Measurements from ENCODE around the gene RHBDL2.
A peak's percentile ranks its signal among the peaks of the same experiment; 100 is the strongest.
"Not testable (repeated sequence)": the region's sequence is repeated elsewhere in the genome, so short reads cannot be mapped to it uniquely, and the experiment has no call there.

Gene RHBDL2

DNA sequence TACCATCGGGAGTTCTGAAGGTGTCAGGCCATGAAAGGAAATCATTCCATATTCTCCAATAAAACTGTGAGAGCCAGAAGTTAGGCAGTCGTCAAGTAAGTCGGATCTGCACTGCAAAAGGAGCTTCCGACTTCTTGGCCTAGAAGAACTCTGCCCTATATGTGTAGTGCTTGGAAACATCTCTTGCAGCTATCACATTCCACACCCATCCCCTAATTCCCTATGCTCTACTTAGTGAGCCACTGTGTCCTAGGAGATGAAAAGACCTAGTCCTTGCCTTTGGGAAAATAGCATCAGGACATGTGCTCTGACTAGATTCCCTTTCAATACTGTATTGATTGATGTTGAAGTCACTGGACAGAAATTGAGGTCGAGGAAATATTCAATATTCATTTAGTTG, 52.0 kb downstream of the RHBDL2 start:
- Histone ChIP-seq H3K27ac (no peak overlapping the region), H3K4me3 (no peak overlapping the region)

DNA sequence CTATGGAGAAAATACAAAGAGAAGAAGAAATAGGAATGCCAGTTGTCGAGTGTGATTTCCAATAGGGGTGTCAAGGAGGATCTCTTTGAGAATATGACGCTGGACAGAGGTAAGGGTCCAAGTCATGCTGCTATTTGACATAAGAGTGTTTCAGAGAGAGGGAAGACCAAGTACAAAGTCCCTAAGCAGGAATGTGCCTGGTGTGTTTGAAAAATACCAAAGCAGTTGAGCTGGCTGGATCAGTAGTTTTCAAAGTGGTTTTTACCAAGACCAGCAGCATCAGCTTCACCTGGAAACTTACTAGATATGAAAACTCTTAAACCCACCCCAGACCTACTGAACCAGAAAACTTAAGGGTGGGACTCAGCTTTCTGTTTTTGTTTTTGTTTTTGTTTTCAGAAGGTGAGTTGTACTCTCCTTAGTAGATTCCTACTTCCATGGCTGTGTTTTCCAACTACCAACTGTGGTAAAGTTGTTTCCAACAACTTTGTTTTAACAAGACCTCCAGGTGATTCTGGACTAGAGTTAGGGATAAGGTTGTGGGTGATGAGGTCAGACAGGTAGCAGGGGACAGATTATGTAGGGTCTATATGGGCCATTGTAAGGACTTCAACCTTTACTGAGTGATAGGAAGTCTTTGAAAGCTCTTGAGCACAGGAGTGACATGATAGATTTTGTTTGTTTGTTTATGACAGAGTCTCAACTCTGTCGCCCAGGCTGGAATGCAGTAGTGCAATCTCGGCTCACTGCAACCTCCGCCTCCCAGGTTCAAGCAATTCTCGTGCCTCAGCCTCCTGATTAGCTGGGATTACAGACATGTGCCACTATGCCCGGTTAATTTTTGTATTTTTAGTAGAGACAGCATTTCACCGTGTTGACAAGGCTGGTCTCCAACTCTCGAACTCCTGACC, 53.0 kb downstream of the RHBDL2 start:
- Histone ChIP-seq H3K27ac (no peak overlapping the region), H3K4me3 (no peak overlapping the region)

DNA sequence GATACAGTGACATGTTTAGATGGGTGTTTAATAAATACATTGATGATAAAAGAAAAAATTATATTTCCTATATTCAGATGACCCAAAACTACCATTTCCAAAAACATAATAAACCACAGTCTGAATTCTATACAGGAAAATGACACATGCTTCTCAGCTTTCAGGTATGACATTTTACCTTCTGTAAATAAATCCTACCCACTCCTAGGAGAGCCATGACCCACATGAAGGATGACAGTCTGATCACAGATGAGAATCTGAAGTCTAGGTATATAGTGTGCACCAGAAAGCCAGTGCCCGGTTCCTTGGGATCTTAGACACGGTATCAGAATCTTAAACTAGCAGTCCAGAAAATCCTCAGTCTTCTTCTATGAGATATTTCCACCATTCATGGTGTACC, 56.5 kb downstream of the RHBDL2 start:
- no peak overlapping the region for H3K4me3 ChIP-seq
- no peak overlapping the region for H3K27ac ChIP-seq

DNA sequence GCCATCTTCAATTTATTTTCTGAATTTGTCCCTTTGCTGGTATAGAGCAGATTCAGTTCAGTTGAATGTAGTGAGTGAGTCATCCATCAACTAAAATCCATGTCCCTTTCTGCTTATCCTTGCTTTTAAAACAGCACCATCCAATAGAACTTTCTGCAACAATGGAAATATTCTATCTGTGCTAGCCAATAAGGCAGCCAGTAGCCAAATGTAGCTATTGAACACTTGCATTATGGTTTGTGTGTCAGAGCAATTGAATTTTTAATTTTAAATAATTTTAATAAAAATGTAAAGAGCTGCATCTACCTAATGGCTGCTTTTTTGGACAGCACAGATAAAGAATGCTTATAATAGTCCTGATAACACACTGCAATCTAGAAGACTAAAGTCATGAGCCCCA, 60.1 kb downstream of the RHBDL2 start, which contains the start of gene GJA9:
TSS of gene GJA9 (minus strand) at position 101 of the 400 bp plus-strand sequence. CDS start 5,489 bp downstream, outside the sequence.
- Histone ChIP-seq H3K4me3 (no peak within 1 kb of the TSS), H3K27ac (no peak within 1 kb of the TSS)

DNA sequence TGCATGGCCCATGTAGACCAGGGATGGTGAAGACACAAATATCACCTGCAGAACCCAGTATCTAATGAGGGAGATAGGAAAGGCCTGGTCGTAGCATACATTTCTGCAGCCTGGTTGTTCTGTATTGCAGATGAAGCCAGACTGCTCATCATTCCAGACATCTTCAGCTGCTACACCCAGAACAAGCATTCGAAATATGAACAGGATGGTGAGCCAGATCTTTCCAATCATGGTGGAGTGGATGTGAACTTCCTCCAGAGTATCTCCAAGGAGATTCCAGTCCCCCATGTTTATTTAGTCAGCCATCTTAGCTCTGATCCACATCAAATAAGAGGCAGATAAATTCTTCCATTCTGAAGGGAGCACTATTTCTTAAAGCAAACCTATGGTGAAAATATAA, 65.8 kb downstream of the RHBDL2 start:
- Histone ChIP-seq H3K4me3 (no peak overlapping the region), H3K27ac (no peak overlapping the region)

DNA sequence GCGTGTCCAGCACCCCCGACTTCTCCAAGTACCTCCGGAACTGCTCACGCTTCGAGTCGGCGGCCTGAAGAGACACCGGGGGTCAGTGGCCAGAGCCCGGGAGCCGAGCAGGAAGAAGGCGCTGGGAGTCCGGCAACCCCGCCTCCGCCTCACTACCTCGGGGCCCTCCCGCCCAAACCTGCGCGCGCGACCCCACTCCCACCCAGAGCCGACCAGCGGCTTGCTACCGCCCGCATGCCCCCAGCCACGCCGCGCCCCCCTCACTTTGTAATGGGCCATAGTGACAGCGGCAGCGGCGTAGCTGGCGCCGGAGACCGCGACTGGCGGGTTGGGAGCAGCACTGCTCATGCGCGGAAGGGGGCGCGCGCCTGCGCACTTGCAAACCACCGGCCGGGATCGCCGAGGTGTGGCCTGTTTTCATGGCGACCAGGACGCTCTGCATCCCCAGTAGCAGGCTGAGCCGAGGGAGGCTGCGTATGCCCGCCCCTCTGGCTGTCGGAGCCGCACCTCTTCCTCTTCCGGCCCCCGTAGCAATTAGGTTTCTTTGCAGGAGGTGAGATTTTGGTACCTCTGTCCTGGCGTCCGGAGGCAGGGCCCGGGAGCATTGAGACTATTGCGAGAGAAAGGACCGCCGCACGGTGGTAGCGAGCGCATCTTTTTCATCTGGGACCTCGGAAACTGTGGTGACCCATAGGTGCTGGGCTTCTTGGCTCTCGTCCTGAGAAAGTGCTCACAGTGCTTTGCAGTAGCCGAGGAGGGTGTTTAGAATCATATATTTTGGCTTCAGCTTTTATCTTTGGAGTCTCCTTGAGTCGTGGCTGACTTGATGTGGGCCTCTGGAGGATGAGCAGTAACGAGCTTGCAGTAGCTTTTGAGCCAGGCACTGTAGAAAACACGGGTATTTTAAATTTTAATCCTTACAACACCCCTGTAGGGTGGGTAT, 68.3 kb downstream of the RHBDL2 start, which contains the start of gene MYCBP:
TSS of gene MYCBP (minus strand) at position 322 of the 943 bp plus-strand sequence. CDS start at position 279, 43 bp downstream.
- Histone ChIP-seq H3K27ac (peak within 1 kb of the TSS; percentile 22 to 88 (median 76)), H3K4me3 (peak within 1 kb of the TSS; percentile 81 to 96 (median 91))

DNA sequence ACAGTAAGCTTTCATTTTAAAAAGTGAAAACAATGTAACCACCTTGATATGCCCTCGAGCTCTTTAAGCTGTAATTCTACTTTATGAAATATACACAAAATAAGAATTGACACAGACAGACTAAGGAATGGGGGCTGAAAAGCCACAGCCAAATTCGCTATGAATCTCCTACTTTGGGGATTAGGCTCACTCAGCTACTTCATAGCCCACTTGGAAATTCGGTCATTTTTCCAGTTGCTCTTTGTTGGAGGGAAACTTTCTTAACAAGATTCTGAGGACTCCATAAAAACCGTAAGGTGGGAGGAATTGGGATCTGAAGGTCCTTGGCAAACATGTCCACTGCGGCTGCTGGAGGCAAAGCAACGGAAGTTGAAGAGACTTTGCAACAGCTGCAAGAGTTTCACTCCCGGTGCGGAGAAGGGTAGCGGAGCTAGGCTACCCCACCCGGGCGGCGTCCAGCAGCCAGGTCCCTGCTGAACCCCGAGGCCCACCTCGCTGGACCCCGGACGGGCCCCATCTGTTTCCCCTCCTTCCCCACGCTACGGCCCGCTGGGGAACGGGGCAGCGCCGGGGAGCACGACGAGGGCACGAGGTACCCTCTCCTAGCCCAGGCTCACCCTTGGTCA, 69.1 kb downstream of the RHBDL2 start:
- peak overlapping the region; percentile 22 to 88 (median 74) for H3K27ac ChIP-seq
- peak overlapping the region; percentile 81 to 96 (median 91) for H3K4me3 ChIP-seq

DNA sequence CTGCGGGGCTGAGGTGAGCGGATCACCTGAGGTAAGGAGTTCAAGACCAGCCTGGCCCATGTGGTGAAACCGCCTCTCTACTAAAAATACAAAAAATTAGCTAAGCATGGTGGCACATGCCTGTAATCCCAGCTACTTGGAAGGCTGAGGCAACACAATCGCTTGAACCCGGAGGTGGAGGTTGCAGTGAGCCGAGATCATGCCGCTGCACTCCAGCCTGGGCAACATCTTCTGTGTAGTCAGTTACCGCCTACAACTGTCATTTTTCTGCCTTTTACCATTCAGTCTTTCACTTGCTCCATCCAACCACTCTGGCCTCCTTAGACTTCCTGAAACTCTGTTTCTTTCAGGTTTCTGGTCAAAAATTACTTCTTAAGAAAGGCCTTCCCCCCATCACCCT, 70.6 kb downstream of the RHBDL2 start:
- no peak overlapping the region for H3K4me3 ChIP-seq
- H3K27ac ChIP-seq: no peak overlapping the region

DNA sequence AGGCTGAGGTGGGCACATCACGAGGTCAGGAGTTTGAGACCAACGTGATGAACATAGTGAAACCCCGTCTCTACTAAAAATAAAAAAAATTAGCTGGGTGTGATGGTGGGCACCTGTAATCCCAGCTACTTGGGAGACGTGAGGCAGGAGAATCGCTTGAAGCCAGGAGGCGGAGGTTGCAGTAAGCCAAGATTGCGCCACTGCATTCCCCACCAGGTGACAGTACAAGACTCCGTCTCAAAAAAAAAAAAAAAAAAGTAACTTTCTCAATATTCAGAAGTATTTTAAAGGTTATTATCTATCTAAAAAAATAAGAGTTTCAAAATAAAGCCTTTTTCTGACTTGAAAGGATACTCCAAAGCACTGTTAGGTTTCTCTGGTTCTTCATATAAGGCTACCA, 74.4 kb downstream of the RHBDL2 start:
- no peak overlapping the region for H3K4me3 ChIP-seq
- no peak overlapping the region for H3K27ac ChIP-seq

DNA sequence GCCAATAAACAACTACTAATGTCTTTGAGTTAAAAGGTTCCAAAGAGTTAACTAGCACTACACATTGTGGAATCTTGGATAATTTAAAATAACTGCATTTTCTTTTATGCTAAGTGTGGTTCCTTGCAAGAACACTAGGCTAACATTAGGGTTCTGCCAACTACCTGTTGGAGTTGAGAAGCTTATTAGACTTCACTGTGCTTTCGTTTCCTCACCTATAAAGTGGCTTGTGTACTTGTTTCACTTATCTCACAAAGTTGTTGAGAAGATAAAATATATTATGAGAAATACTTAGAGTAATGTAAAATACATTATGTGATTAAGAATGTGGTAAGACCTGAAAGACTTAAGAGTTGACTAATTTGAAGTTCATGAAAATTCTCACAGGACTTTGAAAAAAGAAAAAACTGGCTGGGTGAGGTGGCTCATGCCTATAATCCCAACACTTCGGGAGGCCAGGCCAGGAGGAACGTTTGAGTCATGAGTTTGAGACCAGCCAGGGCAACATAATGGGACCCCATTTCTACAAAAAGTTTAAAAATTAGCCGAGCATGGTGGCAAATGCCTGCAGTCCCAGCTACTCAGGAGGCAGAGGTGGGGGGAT, 76.4 kb downstream of the RHBDL2 start:
- no peak overlapping the region for H3K4me3 ChIP-seq
- H3K27ac ChIP-seq: no peak overlapping the region

DNA sequence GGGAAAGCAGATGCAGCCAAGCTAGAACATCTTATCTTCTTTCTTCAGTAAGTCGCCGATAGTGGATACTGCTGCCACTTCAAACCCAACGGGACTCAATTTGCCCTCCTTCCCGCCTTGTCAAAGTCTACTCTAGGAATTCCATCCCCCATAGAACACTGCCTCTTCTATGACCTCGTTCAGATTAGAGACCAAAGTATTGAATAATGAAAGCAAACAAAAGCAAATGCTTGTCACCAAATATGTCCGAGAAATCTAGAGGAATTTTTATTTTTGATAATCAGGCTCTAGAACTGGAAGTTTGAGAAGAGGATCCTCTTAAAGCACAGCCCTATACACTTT, 81.2 kb downstream of the RHBDL2 start:
- Histone ChIP-seq H3K27ac (peak overlapping the region in 18 of 21 experiments; percentile 8 to 98 (median 86)), H3K4me3 (peak overlapping the region; percentile 65 to 98 (median 92))

DNA sequence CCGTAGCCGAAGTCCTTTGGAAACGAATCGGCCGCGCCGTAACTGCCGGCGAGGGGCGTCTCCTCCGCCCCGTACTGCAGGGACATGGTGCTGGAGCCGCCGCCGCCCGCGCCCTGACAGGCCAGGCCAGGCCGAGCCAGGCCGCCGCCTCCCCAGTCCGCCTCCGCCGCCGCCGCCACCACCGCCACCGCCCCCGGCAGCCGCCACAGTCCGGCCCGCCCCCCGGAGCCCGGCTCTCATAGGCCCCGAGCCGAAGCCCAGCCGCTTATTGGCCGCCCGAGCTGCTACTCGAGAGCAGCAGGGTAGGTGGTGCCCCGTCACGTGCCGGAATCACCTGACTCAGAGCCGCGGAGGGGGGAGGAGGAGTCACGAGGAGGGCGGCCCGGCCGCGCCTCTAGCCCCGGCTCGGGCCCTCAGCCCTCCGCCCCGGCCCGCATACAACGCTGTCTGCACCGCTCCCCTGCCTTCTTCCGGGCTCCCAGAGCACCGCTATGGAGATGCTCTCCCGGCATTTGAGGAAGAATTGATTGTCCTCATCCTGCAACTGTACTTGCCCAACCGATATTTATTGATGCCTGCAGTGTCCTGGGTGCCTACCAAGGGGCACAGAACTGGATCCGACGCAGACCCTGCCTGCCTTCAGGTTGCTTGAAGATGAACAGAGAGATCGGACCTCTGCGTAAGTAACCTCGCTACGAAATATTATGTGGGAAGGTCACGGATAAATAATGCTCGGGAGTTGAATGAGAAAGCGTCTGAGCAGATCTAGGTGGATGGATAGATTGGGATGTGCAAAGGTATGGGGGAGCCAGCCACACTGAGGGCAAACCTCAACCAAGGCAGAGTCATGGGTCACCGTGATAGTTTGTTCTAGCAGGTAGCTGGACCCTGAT, 81.8 kb downstream of the RHBDL2 start, which contains the start of gene RRAGC:
TSS of gene RRAGC (minus strand) at position 212 of the 893 bp plus-strand sequence. CDS start at position 86, 126 bp downstream.
- peak within 1 kb of the TSS; percentile 65 to 98 (median 92) for H3K4me3 ChIP-seq
- H3K27ac ChIP-seq: peak within 1 kb of the TSS; percentile 83 to 100 (median 97)

DNA sequence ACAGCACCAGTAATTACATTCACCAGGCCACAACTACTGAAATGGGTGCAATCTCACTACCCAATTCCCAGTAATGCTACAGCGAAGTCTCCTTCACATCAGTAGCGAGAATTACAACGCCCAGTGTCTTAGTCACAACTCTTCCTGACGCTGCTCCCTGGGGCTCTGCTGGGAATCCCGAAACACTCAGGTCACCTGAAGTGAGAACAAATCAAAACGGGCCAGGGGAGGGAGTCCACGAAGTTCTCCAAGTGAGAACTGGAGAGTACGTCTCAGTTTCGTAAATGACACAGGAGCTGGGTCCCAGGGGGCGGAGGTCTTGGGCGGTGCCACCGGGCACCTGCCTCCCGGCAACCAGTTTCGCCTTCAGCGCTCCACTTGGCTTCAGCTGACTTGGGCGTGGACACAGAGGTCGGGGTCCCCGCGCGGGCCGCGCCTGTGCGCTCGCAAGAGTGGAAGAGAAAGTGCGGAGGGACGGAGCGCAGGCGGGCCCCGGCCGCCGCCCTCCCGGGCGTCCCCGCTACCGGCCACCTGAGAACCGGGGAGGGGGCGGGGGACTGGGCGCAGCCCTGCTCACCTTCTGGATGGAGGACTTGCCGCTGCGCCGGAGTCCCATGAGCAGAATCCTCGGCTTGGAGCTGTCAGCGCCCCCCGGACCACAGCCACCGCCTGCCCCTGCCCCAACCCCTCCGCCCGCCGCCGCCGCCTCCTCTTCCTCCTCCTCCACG, 82.6 kb downstream of the RHBDL2 start:
- H3K4me3 ChIP-seq: peak overlapping the region; percentile 65 to 98 (median 92)
- H3K27ac ChIP-seq: peak overlapping the region; percentile 83 to 100 (median 97)

DNA sequence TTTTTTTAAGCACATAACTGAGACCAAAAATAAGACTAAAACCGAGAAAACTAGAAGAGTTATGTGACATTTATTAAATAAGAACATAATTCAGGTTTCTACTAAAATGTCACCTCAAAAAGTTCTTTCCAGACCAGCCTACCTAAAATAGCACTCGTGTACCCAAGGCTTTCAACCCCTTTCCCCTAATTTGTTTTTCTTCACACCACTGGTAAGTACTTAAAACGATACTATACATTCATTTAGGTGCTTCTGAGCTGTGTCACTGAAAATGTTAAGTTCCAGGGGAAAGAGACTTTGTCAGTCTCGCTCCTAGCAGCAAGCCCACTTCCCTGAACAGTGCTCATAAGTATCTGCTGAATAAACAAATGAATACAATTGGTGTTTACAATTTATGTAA, 88.8 kb downstream of the RHBDL2 start:
- no peak overlapping the region for H3K27ac ChIP-seq
- no peak overlapping the region for H3K4me3 ChIP-seq

DNA sequence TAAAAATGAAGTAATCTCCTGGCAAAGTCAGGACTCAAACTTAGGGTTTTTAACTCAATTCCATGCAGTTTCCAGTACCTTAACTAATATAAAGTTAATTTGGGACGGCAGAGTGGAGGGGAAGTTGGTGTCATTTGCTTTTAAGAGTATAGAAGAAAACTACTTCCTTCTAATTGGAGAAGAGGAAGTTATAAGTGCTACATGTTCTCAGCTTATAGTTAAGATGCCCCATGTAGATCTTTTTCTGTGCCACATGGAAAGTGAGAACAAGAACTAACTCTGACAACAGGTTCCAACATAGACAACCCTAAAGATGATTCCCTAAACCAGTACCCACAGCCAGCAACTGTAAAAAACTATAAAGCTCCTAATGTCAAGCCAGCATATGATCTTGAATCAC, 93.6 kb downstream of the RHBDL2 start:
- Histone ChIP-seq H3K27ac (peak overlapping the region in 2 of 21 experiments; percentile 25 to 66), H3K4me3 (no peak overlapping the region)

DNA sequence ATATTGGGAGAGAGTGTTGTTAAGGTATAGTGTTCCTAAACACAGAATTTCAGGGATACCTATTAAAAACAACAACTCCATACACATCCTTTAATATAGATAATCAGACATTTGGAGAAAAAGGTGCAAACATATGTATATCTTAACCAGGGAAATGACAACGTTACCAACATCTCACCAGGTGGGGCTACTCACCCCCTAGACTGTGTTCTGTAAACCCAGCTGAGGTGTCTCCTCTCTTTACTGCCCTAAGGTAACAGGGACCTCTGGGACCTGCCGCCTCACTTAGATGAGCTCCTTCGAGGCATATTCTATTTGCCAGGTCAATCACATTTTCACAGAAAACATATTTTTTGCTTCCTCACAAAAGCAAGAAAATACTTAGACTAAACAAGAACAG, 95.4 kb downstream of the RHBDL2 start:
- Histone ChIP-seq H3K27ac (no peak overlapping the region), H3K4me3 (no peak overlapping the region)

DNA sequence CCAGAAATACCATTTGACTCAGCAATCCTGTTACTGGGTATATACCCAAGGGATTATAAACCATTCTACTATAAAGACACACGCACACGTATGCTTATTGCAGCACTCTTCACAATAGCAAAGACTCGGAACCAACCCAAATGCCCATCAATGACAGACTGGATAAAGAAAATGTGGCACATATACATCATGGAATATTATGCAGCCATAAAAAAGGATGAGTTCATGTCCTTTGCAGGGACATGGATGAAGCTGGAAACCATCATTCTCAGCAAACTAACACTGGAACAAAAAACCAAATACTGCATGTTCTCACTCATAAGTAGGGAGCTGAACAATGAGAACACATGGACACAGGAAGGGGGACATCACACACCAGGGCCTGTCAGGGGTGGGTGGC, 96.5 kb downstream of the RHBDL2 start:
- H3K27ac ChIP-seq, H3K4me3 ChIP-seq: not testable (repeated sequence)

DNA sequence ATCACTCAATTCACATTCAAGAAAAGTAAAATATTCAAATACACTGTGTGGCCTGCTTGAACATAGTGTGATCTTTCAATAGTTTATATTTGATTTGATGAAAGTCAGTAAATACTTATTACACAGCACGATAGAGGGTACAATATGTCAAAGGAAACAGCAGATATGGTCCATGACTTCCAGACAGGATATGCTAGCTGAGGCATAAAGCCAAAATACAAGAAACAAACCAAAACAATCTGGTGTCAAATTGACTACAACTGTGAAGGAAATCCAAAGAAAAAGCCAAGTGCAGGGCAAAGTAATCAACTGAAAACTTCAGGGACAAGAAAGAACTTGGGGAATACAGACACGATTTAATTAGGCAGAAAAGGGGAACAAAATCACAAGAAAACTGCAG, 101.3 kb downstream of the RHBDL2 start:
- Histone ChIP-seq H3K27ac (no peak overlapping the region), H3K4me3 (no peak overlapping the region)

Measured in skin epidermis (tissue), 12 donors.